ENCODE results near the gene PCBP1.

DNA sequence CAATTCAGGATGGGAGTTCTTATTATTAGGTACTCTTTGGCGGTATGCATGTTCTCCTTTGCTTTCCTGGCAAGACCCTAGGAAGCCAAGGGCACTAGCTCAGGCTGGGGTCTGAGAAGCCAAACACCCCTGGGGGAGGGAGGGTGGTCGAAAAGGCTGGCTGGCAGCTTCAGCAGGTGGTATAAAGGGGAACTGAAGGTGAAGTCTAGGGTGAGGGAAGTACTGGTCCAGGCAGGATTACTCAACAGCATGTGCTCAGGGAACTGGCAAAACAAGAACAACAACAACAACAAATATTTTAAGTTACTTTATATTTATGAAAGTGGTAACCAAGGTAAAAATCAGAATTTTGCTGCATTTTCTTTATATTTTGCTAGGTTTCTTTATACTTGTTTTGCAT is 40.7 kb upstream of the PCBP1 start:
- TF ChIP-seq CTCF (IDR thresholded peaks at IDR 0.05) (no peak), POLR2A (IDR thresholded peaks at IDR 0.05) (no peak)
